Uterus (tissue), 2 donors: Measurements from ENCODE around the gene TMEM131L.

ENCODE experiments used
- POLR2A ChIP-seq, 2 donors: fragments of 450-650 bp; IDR thresholded peaks; one replicate each; pipeline ENCODE4 v1.6.1; 2016; ENCODE audit warnings: antibody characterized with exemption in 2 of 2, mild to moderate bottlenecking in 1 of 2, moderate library complexity in 1 of 2
- TF ChIP-seq, protein P1 (sequence below), 4 experiments: fragments of 200-600 bp in 2 of 4; fragments of 450-650 bp in 2 of 4; sonication (generic) in 2 of 4; IDR thresholded peaks; one replicate each; pipeline ENCODE4 v1.5.1; 2016 to 2019; ENCODE audit warnings: antibody characterized with exemption in 4 of 4, mild to moderate bottlenecking in 2 of 4, moderate library complexity in 1 of 4

GRCh38 chr4:153510252-153511001 is 44.3 kb downstream of the TMEM131L start:
- no peak for TF ChIP-seq POLR2A (IDR thresholded peaks at IDR 0.05)
- TF ChIP-seq, protein P1, sequence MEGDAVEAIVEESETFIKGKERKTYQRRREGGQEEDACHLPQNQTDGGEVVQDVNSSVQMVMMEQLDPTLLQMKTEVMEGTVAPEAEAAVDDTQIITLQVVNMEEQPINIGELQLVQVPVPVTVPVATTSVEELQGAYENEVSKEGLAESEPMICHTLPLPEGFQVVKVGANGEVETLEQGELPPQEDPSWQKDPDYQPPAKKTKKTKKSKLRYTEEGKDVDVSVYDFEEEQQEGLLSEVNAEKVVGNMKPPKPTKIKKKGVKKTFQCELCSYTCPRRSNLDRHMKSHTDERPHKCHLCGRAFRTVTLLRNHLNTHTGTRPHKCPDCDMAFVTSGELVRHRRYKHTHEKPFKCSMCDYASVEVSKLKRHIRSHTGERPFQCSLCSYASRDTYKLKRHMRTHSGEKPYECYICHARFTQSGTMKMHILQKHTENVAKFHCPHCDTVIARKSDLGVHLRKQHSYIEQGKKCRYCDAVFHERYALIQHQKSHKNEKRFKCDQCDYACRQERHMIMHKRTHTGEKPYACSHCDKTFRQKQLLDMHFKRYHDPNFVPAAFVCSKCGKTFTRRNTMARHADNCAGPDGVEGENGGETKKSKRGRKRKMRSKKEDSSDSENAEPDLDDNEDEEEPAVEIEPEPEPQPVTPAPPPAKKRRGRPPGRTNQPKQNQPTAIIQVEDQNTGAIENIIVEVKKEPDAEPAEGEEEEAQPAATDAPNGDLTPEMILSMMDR (IDR thresholded peaks at IDR 0.05): no peak
